HFF-Myc (cell line): ENCODE data around the gene AFF3.
A peak's percentile ranks its signal among the peaks of the same experiment; 100 is the strongest.
"Not testable (repeated sequence)": the region's sequence is repeated elsewhere in the genome, so short reads cannot be mapped to it uniquely, and the experiment has no call there.

Experiments
- DNase-seq: peaks from one replicate; pipeline ENCODE4 v3.0.0-alpha.2; 2011; ENCODE audit warnings: low read depth; ENCODE audit errors: extremely low read depth
- H3K4me3 ChIP-seq: replicated peaks from 2 replicates; pipeline ENCODE4 v1.5.1; 2011; ENCODE audit warnings: low read depth, mild to moderate bottlenecking, control low read depth, low read length
- CTCF ChIP-seq: IDR thresholded peaks from 2 replicates; pipeline ENCODE4 v1.5.1; 2012; ENCODE audit warnings: mild to moderate bottlenecking, low read depth, low read length, control low read depth; ENCODE audit errors: missing control alignments

AFF3 gene

DNA sequence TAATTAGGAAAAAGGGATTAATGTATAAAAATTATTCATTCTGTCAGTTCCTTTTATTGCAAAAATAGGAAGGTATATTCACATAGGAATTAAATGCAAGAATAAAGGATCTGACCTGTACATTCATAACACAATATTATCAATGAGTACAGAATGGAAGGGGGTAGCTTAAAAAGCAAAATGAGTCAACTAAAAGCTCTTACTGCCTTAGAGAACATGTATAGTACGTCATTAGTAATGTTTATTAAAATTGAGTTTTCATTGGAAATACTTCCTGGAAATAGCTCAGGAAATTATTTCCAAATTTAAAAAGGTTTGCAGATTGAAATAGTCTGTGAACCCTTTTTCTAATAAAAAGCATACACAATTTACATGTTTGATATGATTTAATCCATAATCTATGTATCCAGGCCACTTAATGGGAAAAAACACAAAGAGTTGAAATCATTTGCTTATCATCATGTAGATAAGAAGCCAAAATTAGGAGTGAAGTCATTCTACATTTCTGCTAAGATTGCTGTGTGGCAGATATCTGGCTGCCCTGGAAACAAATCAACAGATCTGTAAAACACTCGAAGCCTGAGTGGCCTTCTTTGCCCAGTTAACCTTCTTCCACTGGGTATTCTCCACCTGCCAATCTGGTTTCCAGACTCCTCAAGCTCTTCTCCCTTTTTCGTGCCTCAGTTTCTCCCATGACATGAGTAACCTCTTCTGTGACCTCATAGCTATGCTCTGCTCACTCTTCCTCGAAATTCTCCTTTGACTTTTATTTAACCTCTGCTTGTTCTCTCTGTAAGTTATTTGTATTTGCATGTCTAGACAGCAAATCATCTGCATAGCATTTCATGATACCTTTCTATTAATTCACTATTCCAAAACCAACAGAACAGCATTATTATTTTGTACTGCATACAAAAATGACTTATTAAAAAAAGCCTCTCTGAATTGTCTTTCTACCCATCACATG, 471.3 kb downstream of the AFF3 start:
- TF ChIP-seq CTCF, result no peak
- H3K4me3 ChIP-seq, result no peak overlapping the region
- no peak for DNase-seq

- no peak overlapping the region for H3K4me3 ChIP-seq
- TF ChIP-seq CTCF, result no peak
- DNase-seq, result no peak
Measured at GRCh38 chr2:99666256-99666655, 476.1 kb downstream of the AFF3 start.

GRCh38 chr2:99663641-99664040, 478.7 kb downstream of the AFF3 start:
- no peak overlapping the region for H3K4me3 ChIP-seq
- no peak for DNase-seq
- TF ChIP-seq CTCF, result no peak

GRCh38 chr2:99662761-99663341, 479.5 kb downstream of the AFF3 start:
- DNase-seq, result peak; percentile 89
- no peak for TF ChIP-seq CTCF
- H3K4me3 ChIP-seq, result no peak overlapping the region

- H3K4me3 ChIP-seq, DNase-seq: not testable (repeated sequence)
Measured at GRCh38 chr2:99661761-99662160, 480.6 kb downstream of the AFF3 start.

GRCh38 chr2:99660616-99661406, 481.6 kb downstream of the AFF3 start:
- TF ChIP-seq CTCF, result no peak
- no peak for DNase-seq
- no peak overlapping the region for H3K4me3 ChIP-seq

GRCh38 chr2:99659874-99660273, 482.5 kb downstream of the AFF3 start:
- H3K4me3 ChIP-seq, result no peak overlapping the region
- no peak for TF ChIP-seq CTCF
- DNase-seq, result peak; percentile 16
